ES-I3 (cell line): ENCODE data around the gene AGTRAP.
A peak's percentile ranks its signal among the peaks of the same experiment; 100 is the strongest.

Experiments
- H3K36me3 ChIP-seq: 2 replicates; pipeline ENCODE4 v1.6.1; 2013; ENCODE audit warnings: mild to moderate bottlenecking, low read length, control low read depth, moderate library complexity; ENCODE audit not compliant: insufficient read depth
- H3K4me1 ChIP-seq: 2 replicates; pipeline ENCODE4 v1.6.1; 2013; ENCODE audit warnings: mild to moderate bottlenecking, control low read depth, low read length; ENCODE audit not compliant: insufficient read depth
- H3K9ac ChIP-seq: 2 replicates; pipeline ENCODE4 v1.6.1; 2013; ENCODE audit warnings: low read depth, mild to moderate bottlenecking, low read length, moderate library complexity
- H3K9me3 ChIP-seq: 2 replicates; pipeline ENCODE4 v1.6.1; 2013; ENCODE audit warnings: mild to moderate bottlenecking, low read length, moderate library complexity; ENCODE audit not compliant: control insufficient read depth, insufficient read depth

AGTRAP gene

GRCh38 chr1:11784993-11785769 lies 49.2 kb downstream of the AGTRAP start:
- H3K9ac ChIP-seq, result peak overlapping the region; percentile 25; the same call in 1 of the 2 replicates
- peaks cover 31% of the 10 kb centered on the region for H3K4me1 ChIP-seq
- H3K9me3 ChIP-seq, result no peaks in the 10 kb centered on the region
- no peaks in the 10 kb centered on the region for H3K36me3 ChIP-seq

GRCh38 chr1:11786168-11786567 lies 50.2 kb downstream of the AGTRAP start:
- peaks cover 31% of the 10 kb centered on the region for H3K4me1 ChIP-seq
- no peaks in the 10 kb centered on the region for H3K36me3 ChIP-seq
- H3K9ac ChIP-seq, result no peak overlapping the region
- H3K9me3 ChIP-seq, result no peaks in the 10 kb centered on the region

- no peaks in the 10 kb centered on the region for H3K9me3 ChIP-seq
- peaks cover 31% of the 10 kb centered on the region for H3K4me1 ChIP-seq
- H3K36me3 ChIP-seq, result no peaks in the 10 kb centered on the region
- H3K9ac ChIP-seq, result peak overlapping the region; percentile 14; the same call in 1 of the 2 replicates
Measured at GRCh38 chr1:11787251-11787803, 51.4 kb downstream of the AGTRAP start.

GRCh38 chr1:11787804-11788436 lies 52.0 kb downstream of the AGTRAP start:
- Histone ChIP-seq H3K9ac (no peak overlapping the region), H3K36me3 (no peaks in the 10 kb centered on the region), H3K9me3 (no peaks in the 10 kb centered on the region), H3K4me1 (peaks cover 31% of the 10 kb centered on the region)

GRCh38 chr1:11788549-11789053 lies 52.7 kb downstream of the AGTRAP start:
- peaks cover 31% of the 10 kb centered on the region for H3K4me1 ChIP-seq
- no peaks in the 10 kb centered on the region for H3K9me3 ChIP-seq
- H3K36me3 ChIP-seq, result no peaks in the 10 kb centered on the region
- H3K9ac ChIP-seq, result no peak overlapping the region

- Histone ChIP-seq H3K36me3 (no peaks in the 10 kb centered on the region), H3K9me3 (no peaks in the 10 kb centered on the region), H3K4me1 (peaks cover 30% of the 10 kb centered on the region), H3K9ac (no peak overlapping the region)
Measured at GRCh38 chr1:11789126-11790067, 53.5 kb downstream of the AGTRAP start.

GRCh38 chr1:11790101-11790879 lies 54.4 kb downstream of the AGTRAP start:
- Histone ChIP-seq H3K4me1 (peaks cover 25% of the 10 kb centered on the region), H3K9ac (no peak overlapping the region), H3K9me3 (no peaks in the 10 kb centered on the region), H3K36me3 (no peaks in the 10 kb centered on the region)

GRCh38 chr1:11790880-11791715 lies 55.2 kb downstream of the AGTRAP start:
- Histone ChIP-seq H3K9me3 (no peaks in the 10 kb centered on the region), H3K9ac (no peak overlapping the region), H3K4me1 (peaks cover 22% of the 10 kb centered on the region), H3K36me3 (no peaks in the 10 kb centered on the region)

GRCh38 chr1:11792106-11792505 lies 56.2 kb downstream of the AGTRAP start:
- peaks cover 14% of the 10 kb centered on the region for H3K4me1 ChIP-seq
- H3K9ac ChIP-seq, result no peak overlapping the region
- no peaks in the 10 kb centered on the region for H3K9me3 ChIP-seq
- no peaks in the 10 kb centered on the region for H3K36me3 ChIP-seq

GRCh38 chr1:11793819-11794218 lies 57.9 kb downstream of the AGTRAP start:
- H3K9me3 ChIP-seq, result no peaks in the 10 kb centered on the region
- H3K36me3 ChIP-seq, result no peaks in the 10 kb centered on the region
- H3K9ac ChIP-seq, result no peak overlapping the region
- H3K4me1 ChIP-seq, result no peaks in the 10 kb centered on the region

- Histone ChIP-seq H3K36me3 (no peaks in the 10 kb centered on the region), H3K4me1 (no peaks in the 10 kb centered on the region), H3K9ac (no peak overlapping the region), H3K9me3 (no peaks in the 10 kb centered on the region)
Measured at GRCh38 chr1:11794446-11795237, 58.7 kb downstream of the AGTRAP start.

GRCh38 chr1:11795238-11795890 lies 59.4 kb downstream of the AGTRAP start:
- H3K9ac ChIP-seq, result no peak overlapping the region
- no peaks in the 10 kb centered on the region for H3K4me1 ChIP-seq
- no peaks in the 10 kb centered on the region for H3K9me3 ChIP-seq
- 0 out of 2 replicates have a peak, but pooled peaks cover 2% of the 10 kb centered on the region for H3K36me3 ChIP-seq
